Mammary microvascular endothelial cell (primary cell): ENCODE results near the gene ZNF428. TPM values are rescaled to one million over a fixed set of nuclear protein-coding genes. Genes with fewer than 3 reads are reported as not detected.

Experiments
- total RNA-seq: library from RNA; depleted of rRNA; stranded (reverse); fragments of >200 nt; gene quantifications from 2 replicates; pipeline ENCODE4 v1.2.3, GENCODE V29; 2015

Gene ZNF428, protein sequence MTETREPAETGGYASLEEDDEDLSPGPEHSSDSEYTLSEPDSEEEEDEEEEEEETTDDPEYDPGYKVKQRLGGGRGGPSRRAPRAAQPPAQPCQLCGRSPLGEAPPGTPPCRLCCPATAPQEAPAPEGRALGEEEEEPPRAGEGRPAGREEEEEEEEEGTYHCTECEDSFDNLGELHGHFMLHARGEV
- 42.8 and 50.8 TPM in 2 replicates for total RNA-seq

DNA sequence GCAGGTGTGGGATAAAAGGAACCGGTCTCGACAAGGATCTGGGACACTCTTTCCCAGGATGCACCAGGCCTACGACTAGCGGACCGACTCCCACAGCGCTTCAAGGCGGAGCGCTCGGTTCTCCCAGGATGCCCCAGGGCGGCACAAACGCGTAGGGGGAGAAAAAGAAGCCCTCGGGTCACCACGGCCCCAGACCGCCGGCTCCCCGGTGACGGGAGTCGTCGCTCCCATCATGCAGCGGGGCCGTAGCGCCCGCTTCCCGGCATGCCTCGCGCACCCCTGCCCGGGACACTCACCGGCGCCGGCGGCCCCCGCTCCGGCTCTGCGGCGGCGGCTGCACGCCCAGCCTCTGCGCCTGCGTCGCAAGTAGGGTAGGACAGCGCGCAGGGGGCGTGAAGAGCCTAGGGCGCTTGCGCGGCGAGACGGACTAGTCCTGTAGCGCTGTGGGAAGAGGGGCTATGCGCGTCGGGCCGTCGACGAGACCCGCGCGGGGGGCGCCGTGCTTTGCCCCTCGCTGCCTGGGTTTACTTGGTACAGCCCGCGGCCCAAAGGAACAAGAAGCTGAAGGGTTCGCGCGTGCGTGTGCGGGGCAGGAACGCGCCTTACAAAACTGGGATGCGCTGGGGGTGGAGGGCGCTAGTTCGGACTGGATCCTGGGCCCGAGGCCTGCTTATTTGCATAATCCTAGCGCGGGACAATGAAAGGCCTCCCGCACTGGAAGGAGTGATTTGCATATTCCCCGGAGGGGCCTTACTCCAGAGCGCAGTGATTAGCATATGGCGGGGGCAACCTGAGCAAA, at the start of gene ZNF428:
ZNF428 (minus strand) TSS at position 368 of the 799 bp plus-strand sequence. CDS start 5,325 bp downstream, outside the sequence.

DNA sequence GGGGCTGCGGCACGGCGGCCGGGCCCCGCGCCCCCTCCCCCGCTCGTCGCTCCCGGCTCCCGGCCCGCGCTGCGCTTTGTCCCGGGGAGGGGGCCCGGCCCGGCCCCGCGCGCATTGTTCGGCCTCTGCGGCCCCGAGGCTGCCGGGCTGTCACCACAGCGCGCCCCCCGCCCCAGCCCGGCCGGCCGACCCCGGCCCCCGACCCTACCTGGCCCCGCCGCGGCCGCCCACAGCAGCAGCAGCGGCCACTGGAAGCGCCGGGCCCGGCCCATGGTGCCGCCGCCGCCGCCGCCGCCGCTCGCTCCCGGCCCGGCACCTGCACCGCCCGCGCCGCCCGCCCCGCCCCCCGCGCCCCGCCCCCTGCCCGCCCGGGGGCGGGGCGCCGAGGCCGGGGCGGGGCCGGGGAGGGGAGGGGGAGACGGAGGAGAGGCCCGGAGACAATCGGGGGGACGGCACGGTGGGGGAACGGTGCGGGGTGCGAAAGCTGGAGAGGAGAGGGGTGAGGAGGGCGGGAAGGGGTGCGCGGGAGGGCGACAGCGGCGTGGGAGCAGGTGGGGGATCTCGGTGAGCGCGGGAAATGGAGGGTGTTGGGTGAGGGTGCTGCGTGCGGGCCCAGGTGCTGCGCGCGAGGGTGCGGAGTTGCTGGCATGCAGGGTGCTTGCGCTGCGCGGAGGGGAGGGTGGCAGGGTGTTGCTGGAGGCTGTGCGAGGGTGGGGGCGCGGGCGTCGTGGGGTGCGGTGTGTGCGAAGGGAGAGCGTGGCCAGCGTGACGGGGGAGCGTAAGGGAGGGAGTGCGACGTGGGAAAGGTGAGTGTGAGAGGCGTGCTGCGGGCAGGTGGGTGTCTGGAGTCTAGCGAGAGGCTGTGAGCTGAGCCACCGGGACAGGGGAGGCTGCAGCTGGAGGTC, 20.3 kb upstream of the ZNF428 start, which contains the start of gene CADM4:
CADM4 (minus strand) TSS at position 332 of the 905 bp plus-strand sequence; CDS start at position 272, 60 bp downstream.

DNA sequence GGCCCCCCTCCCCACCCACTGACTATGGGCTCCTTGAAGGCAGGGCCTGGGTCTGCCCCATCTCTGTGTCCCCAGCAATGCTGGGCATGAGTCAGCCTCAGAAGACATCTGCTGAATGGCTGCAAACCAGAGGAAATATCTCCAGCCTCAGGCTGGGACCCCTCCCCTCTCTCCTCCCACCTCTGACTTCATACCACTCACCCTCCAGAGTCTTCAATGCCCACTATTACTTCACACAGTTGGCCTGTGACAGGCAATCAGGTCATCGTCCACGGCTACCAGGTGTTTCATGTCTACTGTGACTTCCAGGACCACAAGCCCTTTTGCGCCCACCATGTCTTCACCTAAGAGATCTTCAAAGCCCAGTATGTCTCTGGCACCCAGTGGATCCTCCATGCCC, 7.6 kb downstream of the ZNF428 start, which contains the start of gene SRRM5:
SRRM5 (plus strand) TSS at position 301 of the 400 bp plus-strand sequence; CDS start at position 335, 34 bp downstream.

DNA sequence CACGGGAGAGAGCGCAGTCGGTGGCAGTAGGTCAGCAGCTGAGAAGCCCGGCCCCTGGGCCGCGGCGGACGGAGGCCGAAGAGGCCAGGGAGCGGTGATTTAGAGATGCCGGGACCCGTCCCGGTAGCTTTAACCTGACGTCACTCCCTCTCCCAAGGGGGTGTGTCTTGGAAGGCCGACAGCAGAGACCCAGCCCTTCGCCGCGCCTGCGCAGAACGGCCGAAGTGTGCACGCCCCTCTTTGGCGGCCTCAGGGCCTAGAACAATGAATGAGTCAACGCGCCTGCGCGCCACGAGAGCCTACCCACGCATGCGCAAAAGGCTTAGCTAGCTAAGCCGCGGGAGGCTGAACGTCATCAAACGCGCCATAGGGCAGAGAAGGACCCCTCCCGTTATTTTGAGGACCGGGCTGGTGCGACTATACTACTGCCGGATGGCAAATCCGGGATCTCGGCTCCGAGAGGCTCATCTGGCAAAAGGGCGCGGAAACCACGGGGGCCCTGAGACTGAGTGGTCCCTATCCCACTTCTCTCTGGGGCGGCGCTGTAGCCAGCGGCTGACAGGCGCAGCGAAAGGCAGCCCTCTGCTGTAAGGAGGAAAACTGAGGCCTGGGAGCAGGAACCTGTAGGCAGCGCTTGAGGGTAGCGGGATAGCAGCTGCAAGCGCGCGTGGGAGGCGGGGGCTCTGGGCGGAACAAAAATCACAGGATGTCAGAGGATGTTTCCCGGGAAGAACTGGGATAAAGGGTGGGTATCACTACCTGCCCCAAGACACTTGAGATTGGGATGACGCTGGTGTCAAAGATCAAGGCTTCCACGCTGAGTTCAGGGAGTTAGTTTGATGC, 23.2 kb downstream of the ZNF428 start, which contains the start of the genes IRGQ and ZNF576:
IRGQ (minus strand) TSS at position 136 of the 843 bp plus-strand sequence. CDS start 796 bp downstream, outside the sequence.
ZNF576 (plus strand) TSS at position 597 of the 843 bp plus-strand sequence. CDS start 514 bp downstream, outside the sequence.

DNA sequence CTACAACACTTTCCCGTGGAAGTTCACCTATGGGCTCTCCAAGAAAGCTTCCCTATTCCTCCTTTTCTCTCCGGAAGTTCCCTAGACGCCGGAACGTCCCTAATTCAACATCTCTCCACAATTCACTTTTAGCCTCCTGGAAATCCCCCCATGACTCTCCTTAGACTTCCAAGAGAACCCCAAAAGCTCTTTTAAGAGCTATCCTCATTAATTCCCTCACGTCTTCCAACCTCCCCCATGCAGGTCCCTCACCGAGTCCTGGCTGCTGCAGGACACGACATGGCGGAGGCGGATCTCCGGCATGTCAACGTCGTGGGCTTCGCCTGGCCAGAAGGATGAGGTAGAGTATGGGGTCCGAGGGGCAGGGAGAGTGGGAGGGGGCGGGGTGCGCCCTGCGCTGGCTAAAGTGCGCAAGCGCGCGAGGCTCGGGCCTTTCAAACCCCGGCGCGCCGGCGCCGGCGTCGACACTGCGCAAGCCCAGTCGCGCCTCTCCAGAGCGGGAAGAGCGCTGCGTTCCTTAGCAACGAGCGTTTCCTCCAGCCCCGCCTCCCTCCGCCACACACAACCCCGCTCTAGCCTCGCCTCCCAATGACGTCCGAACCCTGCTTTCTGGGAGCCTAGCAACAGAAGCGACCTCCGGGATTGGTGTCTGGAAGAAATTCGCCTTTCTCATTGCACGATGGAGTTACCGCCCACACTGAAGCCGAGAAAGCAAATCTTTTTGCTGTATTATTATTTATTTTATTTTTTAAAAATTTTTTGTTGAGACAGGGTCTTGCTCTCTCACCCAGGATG, 44.1 kb downstream of the ZNF428 start, which contains the start of the genes PINLYP and XRCC1:
PINLYP (plus strand) TSS at position 646 of the 795 bp plus-strand sequence. CDS start 1,391 bp downstream, outside the sequence.
XRCC1 (minus strand) TSS at position 372 of the 795 bp plus-strand sequence; CDS start at position 303, 69 bp downstream.

Other genes with a start within 250 kb of the ZNF428 start
- not detected in 2 replicates for gene TEX101, start 204.7 kb downstream of the ZNF428 start, total RNA-seq
- gene LYPD3, start 154.0 kb downstream of the ZNF428 start, total RNA-seq = 0.10 TPM in 1 of 2 replicates, not detected in the other
- gene PHLDB3, start 114.9 kb downstream of the ZNF428 start, total RNA-seq = 2.9 and 5.4 TPM in 2 replicates
- gene ETHE1, start 92.4 kb downstream of the ZNF428 start, total RNA-seq = 57.5 and 60.8 TPM in 2 replicates
- 0.07 and 0.15 TPM in 2 replicates for gene ZNF575, start 86.4 kb downstream of the ZNF428 start, total RNA-seq
- gene XRCC1, start 44.1 kb downstream of the ZNF428 start, total RNA-seq = 23.6 and 24.1 TPM in 2 replicates
- gene PINLYP, start 43.8 kb downstream of the ZNF428 start, total RNA-seq = 0.44 and 1.00 TPM in 2 replicates
- gene IRGQ, start 23.5 kb downstream of the ZNF428 start, total RNA-seq = 23.6 and 24.0 TPM in 2 replicates
- gene ZNF576, start 23.0 kb downstream of the ZNF428 start, total RNA-seq = 11.8 and 16.6 TPM in 2 replicates
- 0.33 TPM in 1 of 2 replicates, not detected in the other for gene SRRM5, start 7.5 kb downstream of the ZNF428 start, total RNA-seq
- 1.1 and 1.6 TPM in 2 replicates for gene CADM4, start 20.2 kb upstream of the ZNF428 start, total RNA-seq
- gene PLAUR, start 50.5 kb upstream of the ZNF428 start, total RNA-seq = 168 and 177 TPM in 2 replicates
- gene IRGC, start 96.4 kb upstream of the ZNF428 start, total RNA-seq = not detected in 2 replicates
- 12.0 and 16.7 TPM in 2 replicates for gene SMG9, start 135.3 kb upstream of the ZNF428 start, total RNA-seq
- 1.3 and 3.2 TPM in 2 replicates for gene KCNN4, start 161.3 kb upstream of the ZNF428 start, total RNA-seq
- 2.4 and 3.9 TPM in 2 replicates for gene LYPD5, start 182.8 kb upstream of the ZNF428 start, total RNA-seq
- gene ZNF283, start 207.7 kb upstream of the ZNF428 start, total RNA-seq = 2.5 and 2.7 TPM in 2 replicates